ENCODE results near the gene TOB1.

Gene TOB1

GRCh38 chr17:50864747-50865059 is 1.5 kb downstream of the TOB1 start:
- Histone ChIP-seq H3K27ac (ENCODE audit: low read length) (peak overlapping the region; percentile 74), H4K20me1 (ENCODE audit: insufficient read depth, low read length) (peaks cover 12% of the 10 kb centered on the region; the same call in 1 of the 2 replicates), H3K4me1 (ENCODE audit: insufficient read depth, low read length) (peaks cover 36% of the 10 kb centered on the region), H3K4me2 (ENCODE audit: insufficient read depth, low read length) (peak overlapping the region; percentile 85), H3K36me3 (ENCODE audit: insufficient read depth, low read length) (peaks cover 11% of the 10 kb centered on the region), H2AFZ (ENCODE audit: low read depth, low read length) (peak overlapping the region; percentile 62), H3K4me3 (ENCODE audit: low read depth in 1 of 2, low read length in 2 of 2) (peak overlapping the region; percentile 40 to 73), H3K9ac (ENCODE audit: low read depth, low read length) (peak overlapping the region; percentile 87), H3K27me3 (ENCODE audit: insufficient read depth, low read length, poor library complexity) (no peaks in the 10 kb centered on the region), H3K9me3 (ENCODE audit: insufficient read depth, low read length, severe bottlenecking) (no peaks in the 10 kb centered on the region), H3K79me2 (ENCODE audit: insufficient read depth, low read length) (peaks cover 30% of the 10 kb centered on the region)
- DNase-seq (no peak), ATAC-seq (ENCODE audit: insufficient read depth, low read depth) (no peak)
- TF ChIP-seq EZH2 (IDR thresholded peaks at IDR 0.05; ENCODE audit: borderline replicate concordance, low read depth, low read length, severe bottlenecking) (no peak), CTCF (IDR thresholded peaks at IDR 0.05; ENCODE audit: borderline replicate concordance, extremely low read depth, low read length, poor library complexity, severe bottlenecking) (no peak)

GRCh38 chr17:50863931-50864330 is 2.2 kb downstream of the TOB1 start:
- H3K27ac ChIP-seq (ENCODE audit: low read length): no peak overlapping the region
- no peak overlapping the region for H2AFZ ChIP-seq (ENCODE audit: low read depth, low read length)
- H3K9me3 ChIP-seq (ENCODE audit: insufficient read depth, low read length, severe bottlenecking): no peaks in the 10 kb centered on the region
- no peak overlapping the region for H3K4me3 ChIP-seq (ENCODE audit: low read depth in 1 of 2, low read length in 2 of 2)
- peaks cover 36% of the 10 kb centered on the region for H3K4me1 ChIP-seq (ENCODE audit: insufficient read depth, low read length)
- H3K79me2 ChIP-seq (ENCODE audit: insufficient read depth, low read length): peaks cover 30% of the 10 kb centered on the region
- ATAC-seq (ENCODE audit: insufficient read depth, low read depth): no peak
- H4K20me1 ChIP-seq (ENCODE audit: insufficient read depth, low read length): peaks cover 12% of the 10 kb centered on the region; the same call in 1 of the 2 replicates
- no peak for DNase-seq
- no peak for TF ChIP-seq CTCF (IDR thresholded peaks at IDR 0.05; ENCODE audit: borderline replicate concordance, extremely low read depth, low read length, poor library complexity, severe bottlenecking)
- TF ChIP-seq EZH2 (IDR thresholded peaks at IDR 0.05; ENCODE audit: borderline replicate concordance, low read depth, low read length, severe bottlenecking): no peak
- peaks cover 11% of the 10 kb centered on the region for H3K36me3 ChIP-seq (ENCODE audit: insufficient read depth, low read length)
- no peak overlapping the region for H3K9ac ChIP-seq (ENCODE audit: low read depth, low read length)
- H3K4me2 ChIP-seq (ENCODE audit: insufficient read depth, low read length): peak overlapping the region; percentile 85
- no peaks in the 10 kb centered on the region for H3K27me3 ChIP-seq (ENCODE audit: insufficient read depth, low read length, poor library complexity)

DNA sequence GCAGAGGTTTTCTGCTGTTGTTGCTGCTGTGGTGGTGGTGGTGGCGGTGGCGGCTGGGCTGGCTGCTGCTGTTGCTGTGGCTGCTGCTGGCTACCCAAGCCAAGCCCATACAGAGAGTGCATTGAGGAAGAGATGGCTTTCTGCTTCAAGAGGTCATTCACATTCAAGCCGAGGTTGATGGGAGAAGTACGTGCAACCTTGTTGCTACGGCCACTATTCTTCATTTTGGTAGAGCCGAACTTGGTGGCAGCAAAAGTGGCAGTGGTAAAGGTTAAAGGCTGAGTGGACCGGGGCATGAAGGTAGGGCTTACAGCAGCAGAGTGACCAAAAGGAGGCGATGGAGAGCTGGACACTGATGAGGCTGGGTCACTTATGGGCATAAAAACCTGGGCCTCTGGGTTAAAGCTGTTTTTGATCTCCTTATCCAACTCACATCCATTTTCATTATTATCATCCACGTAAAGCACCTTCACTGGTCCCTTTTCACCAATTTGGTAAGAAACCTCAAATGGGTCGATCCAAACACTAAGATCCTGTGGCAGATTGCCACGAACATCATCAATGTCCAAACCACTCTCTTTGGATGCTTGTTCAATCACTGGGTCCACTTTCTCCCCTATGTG is 2.8 kb downstream of the TOB1 start:
- H3K4me2 ChIP-seq (ENCODE audit: insufficient read depth, low read length): peak overlapping the region; percentile 4; the same call in 1 of the 2 replicates
- peaks cover 11% of the 10 kb centered on the region for H3K36me3 ChIP-seq (ENCODE audit: insufficient read depth, low read length)
- H3K9ac ChIP-seq (ENCODE audit: low read depth, low read length): no peak overlapping the region
- H3K27me3 ChIP-seq (ENCODE audit: insufficient read depth, low read length, poor library complexity): no peaks in the 10 kb centered on the region
- H3K4me1 ChIP-seq (ENCODE audit: insufficient read depth, low read length): peaks cover 32% of the 10 kb centered on the region
- H3K27ac ChIP-seq (ENCODE audit: low read length): no peak overlapping the region
- ATAC-seq (ENCODE audit: insufficient read depth, low read depth): no peak
- TF ChIP-seq CTCF (IDR thresholded peaks at IDR 0.05; ENCODE audit: borderline replicate concordance, extremely low read depth, low read length, poor library complexity, severe bottlenecking) (peak; percentile 52), EZH2 (IDR thresholded peaks at IDR 0.05; ENCODE audit: borderline replicate concordance, low read depth, low read length, severe bottlenecking) (no peak)
- H4K20me1 ChIP-seq (ENCODE audit: insufficient read depth, low read length): peaks cover 12% of the 10 kb centered on the region; the same call in 1 of the 2 replicates
- peaks cover 30% of the 10 kb centered on the region for H3K79me2 ChIP-seq (ENCODE audit: insufficient read depth, low read length)
- H3K4me3 ChIP-seq (ENCODE audit: low read depth in 1 of 2, low read length in 2 of 2): no peak overlapping the region
- no peak for DNase-seq
- no peak overlapping the region for H2AFZ ChIP-seq (ENCODE audit: low read depth, low read length)
- no peaks in the 10 kb centered on the region for H3K9me3 ChIP-seq (ENCODE audit: insufficient read depth, low read length, severe bottlenecking)
